Ovary (tissue), 3 donors: ENCODE measurements around the gene CLK2.

Experiments
- EP300 ChIP-seq: sonication (generic); formaldehyde crosslinking; IDR thresholded peaks from one replicate; pipeline ENCODE4 v1.6.1; 2017; ENCODE audit warnings: antibody characterized with exemption
- POLR2A ChIP-seq: fragments of 450-650 bp; IDR thresholded peaks from one replicate; pipeline ENCODE4 v1.6.1; 2017; ENCODE audit warnings: antibody characterized with exemption, mild to moderate bottlenecking, moderate library complexity
- TF ChIP-seq, protein P1 (sequence below), 3 donors: fragments of 450-650 bp in 2 of 3; fragments of 200-600 bp in 1 of 3; IDR thresholded peaks; one replicate each; pipeline versions ENCODE4 v1.5.1 to v1.8.0; 2016 to 2022; ENCODE audit warnings: antibody characterized with exemption in 3 of 3, mild to moderate bottlenecking in 1 of 3
- donor health status: DM: no; HTN: no; CAD: no.

DNA sequence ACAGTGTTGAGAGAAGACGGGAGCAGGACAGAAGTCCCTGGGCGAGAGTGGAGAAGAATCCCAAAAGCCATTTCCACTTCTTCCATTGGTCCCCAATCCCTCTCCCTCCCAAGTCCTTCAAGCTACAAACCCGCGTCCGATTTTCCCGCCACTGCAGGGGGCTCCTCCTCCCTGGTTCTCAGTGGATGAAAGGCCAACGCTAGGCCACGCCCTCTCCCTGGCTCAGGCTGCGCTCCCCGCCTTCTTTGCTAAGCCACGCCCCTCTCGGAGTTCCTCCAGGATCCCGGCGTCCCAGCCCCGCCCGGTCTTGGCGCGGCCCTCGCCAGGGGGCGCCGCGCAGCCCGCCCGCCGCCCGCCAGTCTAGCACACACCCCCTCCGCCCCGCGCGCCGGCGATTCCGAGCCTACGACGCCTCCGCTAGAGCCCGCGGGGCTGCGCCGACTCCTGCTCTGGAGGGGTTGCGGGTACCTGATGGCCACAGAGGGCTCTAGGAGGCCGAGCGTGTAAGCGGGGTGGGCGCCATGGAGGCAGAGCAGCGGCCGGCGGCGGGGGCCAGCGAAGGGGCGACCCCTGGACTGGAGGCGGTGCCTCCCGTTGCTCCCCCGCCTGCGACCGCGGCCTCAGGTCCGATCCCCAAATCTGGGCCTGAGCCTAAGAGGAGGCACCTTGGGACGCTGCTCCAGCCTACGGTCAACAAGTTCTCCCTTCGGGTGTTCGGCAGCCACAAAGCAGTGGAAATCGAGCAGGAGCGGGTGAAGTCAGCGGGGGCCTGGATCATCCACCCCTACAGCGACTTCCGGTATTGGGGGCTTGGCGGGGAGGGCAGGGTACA is 4.0 kb upstream of the CLK2 start, which contains the start of gene HCN3:
- TF ChIP-seq POLR2A (no peak), EP300 (no peak)
- TF ChIP-seq, protein P1, sequence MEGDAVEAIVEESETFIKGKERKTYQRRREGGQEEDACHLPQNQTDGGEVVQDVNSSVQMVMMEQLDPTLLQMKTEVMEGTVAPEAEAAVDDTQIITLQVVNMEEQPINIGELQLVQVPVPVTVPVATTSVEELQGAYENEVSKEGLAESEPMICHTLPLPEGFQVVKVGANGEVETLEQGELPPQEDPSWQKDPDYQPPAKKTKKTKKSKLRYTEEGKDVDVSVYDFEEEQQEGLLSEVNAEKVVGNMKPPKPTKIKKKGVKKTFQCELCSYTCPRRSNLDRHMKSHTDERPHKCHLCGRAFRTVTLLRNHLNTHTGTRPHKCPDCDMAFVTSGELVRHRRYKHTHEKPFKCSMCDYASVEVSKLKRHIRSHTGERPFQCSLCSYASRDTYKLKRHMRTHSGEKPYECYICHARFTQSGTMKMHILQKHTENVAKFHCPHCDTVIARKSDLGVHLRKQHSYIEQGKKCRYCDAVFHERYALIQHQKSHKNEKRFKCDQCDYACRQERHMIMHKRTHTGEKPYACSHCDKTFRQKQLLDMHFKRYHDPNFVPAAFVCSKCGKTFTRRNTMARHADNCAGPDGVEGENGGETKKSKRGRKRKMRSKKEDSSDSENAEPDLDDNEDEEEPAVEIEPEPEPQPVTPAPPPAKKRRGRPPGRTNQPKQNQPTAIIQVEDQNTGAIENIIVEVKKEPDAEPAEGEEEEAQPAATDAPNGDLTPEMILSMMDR (IDR thresholded peaks at IDR 0.05), result peak; percentile 66 to 86 (median 67)
